ENCODE measurements around the gene KRT5.
A peak's percentile ranks its signal among the peaks of the same experiment; 100 is the strongest.

Gene KRT5

GRCh38 chr12:52535574-52535973, 15.4 kb upstream of the KRT5 start:
- no peak for DNase-seq

DNA sequence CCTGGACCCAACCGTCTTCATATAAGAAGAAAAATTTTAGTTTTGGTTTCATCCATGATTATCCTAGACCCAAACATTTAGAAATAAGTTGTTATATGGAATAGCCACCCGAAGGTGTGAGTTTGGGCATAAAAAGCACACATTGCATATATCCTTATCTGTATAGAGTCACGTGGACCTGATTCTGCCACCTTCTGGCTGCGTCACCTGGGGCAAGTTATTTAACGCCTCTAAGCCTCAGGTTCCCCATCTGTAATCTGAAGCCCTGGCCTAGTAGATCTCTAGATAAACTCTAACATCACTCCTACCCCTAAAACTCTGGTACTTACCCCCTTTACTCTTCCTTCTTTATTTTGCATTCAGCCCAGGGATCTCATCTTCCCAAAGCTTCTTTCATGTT, 14.3 kb upstream of the KRT5 start:
- no peak for DNase-seq

GRCh38 chr12:52533686-52534470, 13.7 kb upstream of the KRT5 start:
- DNase-seq: no peak

- peak; percentile 21 to 37 (median 31) for DNase-seq
Measured at GRCh38 chr12:52532636-52533035, 12.4 kb upstream of the KRT5 start.

- DNase-seq: peak; percentile 77 to 81 (median 81)
Measured at GRCh38 chr12:52531566-52532300, 11.5 kb upstream of the KRT5 start.

DNA sequence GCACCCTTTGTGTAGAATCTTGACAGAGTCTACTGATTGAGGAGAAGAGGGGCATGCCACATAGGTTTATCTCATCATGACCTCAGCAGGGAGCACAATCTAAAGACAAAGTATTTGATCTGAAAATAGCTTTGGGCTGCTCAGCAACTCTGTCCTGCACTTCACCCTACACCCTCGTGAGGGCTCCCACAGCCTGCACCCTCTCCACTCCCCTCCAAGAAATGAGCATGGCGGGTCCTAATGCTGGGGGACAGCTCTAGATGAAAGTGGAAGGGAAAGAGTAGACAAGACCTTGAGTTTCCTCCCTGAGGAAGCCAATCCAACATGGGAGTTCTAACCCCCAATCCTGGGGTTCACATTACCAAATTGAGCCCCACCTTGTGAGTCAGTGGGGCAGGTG, 10.7 kb upstream of the KRT5 start:
- DNase-seq: no peak

- no peak for DNase-seq
Measured at GRCh38 chr12:52530366-52530765, 10.2 kb upstream of the KRT5 start.

- DNase-seq: no peak
Measured at GRCh38 chr12:52529846-52530245, 9.7 kb upstream of the KRT5 start.

DNA sequence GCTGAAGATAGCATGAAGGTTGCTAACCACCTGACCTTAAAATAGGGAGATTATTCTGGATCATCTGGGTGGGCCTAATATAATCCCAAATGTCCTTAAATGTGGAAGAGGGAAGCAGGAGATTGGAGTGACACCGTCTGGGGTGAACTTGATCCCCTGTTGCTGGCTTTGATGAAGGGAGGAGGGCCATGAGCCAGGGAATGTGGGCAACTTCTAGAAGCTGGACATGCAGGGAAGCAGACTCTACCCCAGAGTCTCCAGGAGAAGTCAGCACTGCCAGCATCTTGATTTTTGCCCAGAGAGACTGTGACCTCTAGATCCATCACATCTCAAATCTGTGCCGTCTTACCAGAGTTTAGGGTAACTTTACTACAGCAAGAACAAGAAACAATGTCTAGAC, 9.2 kb upstream of the KRT5 start:
- DNase-seq: no peak

DNA sequence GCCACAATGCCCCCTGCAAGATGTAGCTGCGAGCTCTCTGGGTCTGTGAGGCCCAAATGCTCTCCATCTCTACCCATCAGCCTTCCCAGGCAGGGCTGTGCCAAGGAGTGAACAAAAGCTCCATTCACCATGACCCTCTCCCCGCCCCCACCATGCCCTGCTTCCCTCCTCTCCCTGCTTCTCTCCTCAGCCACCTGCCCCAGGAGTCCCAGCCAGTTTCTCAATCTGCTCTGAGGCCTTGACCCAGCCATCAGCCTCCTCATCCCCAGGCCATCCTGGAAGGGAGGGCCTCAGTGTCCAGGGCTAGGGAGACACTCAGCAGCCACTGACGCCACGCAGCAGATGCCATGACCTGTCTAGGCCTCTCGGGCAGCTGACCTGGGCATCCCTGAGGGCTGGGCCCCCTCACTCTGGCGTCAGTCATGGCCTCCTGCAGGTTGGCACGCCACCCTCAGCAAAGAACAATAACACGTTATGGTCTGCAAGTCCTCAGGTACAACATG, 8.5 kb upstream of the KRT5 start:
- no peak for DNase-seq

DNA sequence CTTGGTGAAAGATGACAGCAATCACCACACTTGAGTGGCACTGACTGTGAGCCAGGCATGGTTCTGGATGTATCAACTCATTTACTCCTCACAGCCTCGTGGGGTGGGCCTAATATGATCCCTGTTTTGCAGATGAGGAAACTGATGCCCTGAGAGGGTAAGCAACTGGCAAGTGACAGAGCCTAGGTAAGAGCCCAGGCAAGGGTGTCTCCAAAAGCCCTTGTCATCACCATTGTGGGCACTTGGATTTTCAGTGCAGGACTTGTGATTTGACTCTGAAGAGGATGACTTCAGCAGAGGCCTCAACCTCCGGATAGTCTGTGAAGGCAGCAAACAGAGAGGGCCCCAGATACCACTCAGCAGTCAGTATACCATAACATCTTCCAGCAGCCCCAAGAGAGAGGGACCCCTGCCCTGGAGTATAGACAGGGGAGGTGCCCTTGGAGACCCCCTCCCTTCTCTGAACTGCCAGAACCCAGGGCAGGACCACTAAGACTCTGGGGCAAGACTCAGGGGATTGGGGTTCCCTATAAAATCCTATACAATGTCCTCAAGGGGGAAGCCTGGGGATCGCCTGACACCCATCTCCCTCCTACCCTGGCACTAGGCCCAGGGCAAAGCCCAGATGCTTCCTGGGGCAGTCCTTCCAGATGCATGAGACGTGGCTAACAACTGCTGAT, 7.1 kb upstream of the KRT5 start:
- DNase-seq: no peak

DNA sequence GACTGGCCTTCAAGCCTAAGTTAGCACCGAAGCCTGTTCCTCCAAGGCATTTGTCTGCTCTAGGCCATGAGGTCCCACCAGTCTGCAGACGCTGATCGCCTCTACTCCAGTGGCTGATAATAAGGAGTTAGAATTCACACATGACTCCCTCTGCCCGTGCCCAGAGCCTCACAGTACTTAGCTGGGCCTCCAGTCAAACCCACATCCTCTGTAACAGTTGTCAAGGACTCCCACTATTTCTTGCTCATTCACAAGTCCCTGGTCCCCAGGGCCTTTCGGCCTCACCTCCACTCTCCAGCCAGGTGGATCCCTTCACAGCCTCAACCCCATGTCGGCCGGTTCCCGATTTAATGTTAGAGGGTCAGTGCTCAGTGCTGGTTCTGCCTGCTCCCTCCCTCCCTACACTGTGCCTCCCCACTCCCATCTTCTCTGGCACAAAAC, 6.3 kb upstream of the KRT5 start:
- DNase-seq: no peak

DNA sequence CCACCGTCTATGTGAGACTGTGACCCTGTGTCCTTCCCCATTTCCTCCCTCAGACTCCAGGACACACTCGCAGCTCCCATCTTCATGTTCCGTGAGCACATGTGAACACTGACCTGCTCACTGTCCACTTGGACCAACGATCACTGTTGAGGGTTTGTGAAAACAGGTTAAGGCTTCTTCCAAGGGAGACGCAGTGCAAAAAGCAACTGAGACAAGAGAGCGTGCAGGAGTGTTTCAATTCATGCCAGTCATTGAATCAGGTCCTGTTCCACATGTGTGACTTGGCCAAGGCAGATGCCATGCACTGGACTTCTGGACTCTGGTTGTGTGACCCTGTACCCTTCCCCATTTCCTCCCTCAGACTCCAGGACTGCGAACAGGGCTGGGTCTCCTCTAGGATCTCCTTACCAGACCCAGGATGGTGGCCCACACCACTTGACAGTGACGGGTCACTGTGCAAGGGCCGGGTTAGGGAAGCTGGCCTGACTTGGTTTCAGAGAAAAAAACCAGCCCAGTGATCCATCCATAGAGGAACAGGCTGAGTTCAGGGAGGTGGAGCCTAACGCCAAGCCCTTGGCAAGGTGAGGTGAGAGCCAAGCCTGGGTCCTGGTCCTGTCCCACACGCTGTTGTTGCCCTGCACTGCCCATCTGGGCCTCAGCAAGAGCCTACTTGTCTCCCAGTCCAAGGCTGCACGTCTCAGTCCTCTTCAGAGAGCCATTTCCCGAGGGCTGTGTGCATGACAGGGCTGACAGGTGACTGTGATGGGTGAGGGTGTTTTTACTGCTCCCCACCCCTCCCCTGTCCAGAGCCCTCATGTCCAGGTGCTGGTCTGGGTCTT, 5.7 kb upstream of the KRT5 start:
- DNase-seq: no peak

DNA sequence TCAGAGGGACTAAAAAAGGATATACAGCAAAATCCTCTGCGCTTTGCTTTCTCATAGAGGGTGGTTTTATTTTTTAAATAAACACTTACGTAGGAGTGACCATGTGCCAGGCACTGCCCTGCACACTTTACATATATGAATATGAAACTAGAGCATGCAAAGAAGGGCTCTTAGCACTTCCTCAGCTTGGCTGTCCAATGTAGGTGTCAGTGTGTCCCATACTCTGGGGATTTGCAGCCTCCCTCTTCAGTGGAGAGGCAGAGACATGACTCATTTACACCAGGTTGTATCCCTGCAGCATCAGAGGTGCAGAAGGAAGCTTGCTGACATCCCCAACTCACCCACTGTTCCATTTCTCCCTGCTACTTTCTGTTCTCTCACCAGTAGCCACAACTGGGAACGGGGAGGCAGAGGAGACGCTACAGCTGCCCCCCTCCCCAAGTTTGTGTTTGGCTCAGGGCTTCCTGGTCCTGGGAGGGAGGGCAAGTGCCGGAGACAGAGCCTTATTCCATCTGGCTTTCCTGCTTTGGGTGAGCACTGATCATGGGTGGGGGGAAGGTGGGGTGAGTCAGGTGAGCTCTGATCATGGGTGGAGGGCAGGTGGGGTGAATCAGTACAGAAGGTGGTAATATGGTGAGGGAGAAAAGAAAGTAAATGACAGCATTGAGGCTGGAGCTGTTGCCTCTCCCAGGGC, 4.9 kb upstream of the KRT5 start:
- DNase-seq: no peak

DNA sequence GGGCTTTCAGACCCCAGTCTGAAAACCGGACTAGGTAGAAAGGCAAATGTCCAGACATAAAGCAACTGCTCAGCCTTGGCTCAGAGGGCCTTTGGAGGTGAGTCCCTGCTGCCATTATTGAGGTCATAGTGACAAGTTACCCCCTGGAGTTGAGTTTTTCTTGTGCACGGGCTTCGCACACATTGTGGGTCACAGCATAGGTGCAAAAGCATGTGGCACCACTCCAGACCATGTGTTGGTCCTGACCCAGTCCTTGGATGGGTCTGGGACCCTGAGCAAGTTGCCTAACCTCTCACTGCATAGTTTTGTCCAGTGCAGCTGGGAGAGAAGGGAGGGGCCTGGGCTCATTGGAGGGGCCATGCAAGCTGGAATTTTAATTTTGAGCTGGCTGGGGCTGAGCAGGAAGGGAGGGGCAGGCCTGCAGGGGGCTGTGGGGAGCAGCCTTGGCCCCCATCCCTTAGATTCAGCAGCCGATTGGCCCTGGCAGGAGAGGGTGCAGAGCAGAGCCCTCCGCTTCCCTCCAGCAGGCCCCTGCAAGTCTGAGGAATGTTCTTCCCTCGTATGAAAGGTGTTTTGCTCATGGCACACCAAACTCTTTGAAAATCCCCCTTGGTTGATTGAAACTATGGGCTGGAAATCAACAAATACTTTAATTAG, 4.2 kb upstream of the KRT5 start:
- no peak for DNase-seq

GRCh38 chr12:52523824-52524223, 3.6 kb upstream of the KRT5 start:
- DNase-seq: no peak

- DNase-seq: no peak
Measured at GRCh38 chr12:52522346-52523011, 2.3 kb upstream of the KRT5 start.

DNA sequence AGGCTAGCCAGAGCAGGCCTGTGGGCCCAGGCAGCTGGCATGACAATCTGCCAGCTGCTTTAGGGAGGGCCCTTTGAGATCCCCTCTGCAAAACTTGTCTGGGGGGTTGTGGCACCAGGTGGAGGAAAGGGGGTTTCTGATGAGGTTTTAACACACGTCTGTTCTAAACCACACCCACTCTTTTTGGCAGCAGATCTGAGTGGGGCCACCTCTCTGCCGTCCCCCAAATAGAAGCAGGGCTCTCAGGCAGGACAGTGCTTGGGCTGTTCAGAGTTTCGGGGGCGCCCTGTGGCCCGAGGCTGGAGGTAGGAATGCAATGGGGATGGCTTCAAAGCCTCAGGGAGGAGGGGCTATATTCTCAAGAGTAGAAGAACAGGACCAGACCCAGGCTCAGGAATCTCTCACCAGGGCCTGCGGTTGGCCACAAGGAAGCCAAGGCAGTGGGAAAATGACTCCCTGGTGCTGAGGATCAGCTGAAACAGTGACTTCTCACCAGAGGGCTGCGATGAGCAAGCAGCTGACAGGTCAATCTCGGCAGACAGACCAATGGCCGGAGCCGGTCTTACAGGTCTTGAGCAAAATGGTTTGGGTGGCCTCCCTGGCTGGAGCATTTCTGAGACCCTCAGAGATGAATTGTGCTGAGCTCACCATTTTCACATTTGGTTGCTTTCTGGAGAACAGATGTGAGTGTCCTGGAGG, 1.5 kb upstream of the KRT5 start:
- no peak for DNase-seq

GRCh38 chr12:52521175-52521567, 977 bp upstream of the KRT5 start:
- no peak for DNase-seq

DNA sequence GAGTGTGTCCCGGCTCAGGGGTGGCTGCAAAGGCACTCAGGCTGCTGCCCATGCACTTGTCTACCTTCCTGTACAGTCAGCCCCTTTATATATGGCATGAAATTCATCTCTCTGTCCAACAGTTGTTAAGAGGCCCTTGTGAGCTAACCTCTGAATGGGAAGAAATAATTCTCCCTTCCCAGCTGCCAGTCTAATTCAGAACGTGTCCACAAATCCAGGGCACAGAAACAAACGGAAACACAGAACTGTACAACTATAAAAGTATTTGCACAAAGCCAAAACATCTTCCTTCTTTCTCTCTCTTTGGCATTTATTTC, 849 bp downstream of the KRT5 start:
- no peak for DNase-seq

All from suppressor macrophage treated with lipopolysaccharide for 1 hour (primary cell).